Adrenal gland (tissue), 12 donors: Measurements from ENCODE around the gene AQP5. TPM values are rescaled to one million over a fixed set of nuclear protein-coding genes. Genes with fewer than 3 reads are reported as not detected.

Experiments
- DNase-seq, 7 donors: peaks; one replicate each; pipeline ENCODE4 v3.0.0-alpha.2; 2019 to 2020
- H3K27ac ChIP-seq, 5 donors: fragments of 200-600 bp; sonication (generic) in 4 of 5; 1 replicate in 3 of 5; 2 replicates in 2 of 5; pipeline versions ENCODE4 v1.5.1 to v1.8.0; 2016 to 2020; ENCODE audit warnings: mild to moderate bottlenecking in 1 of 5
- H3K27me3 ChIP-seq: fragments of 200-600 bp; 2 replicates; pipeline ENCODE4 v1.8.0; 2021
- H3K36me3 ChIP-seq, 2 donors: fragments of 200-600 bp; replicated peaks in 1 of 2; 1 replicate in 1 of 2; 2 replicates in 1 of 2; pipeline versions ENCODE4 v1.5.1 to v1.8.0; 2018 to 2022
- H3K4me1 ChIP-seq, 2 donors: fragments of 200-600 bp; replicated peaks in 1 of 2; 1 replicate in 1 of 2; 2 replicates in 1 of 2; pipeline versions ENCODE4 v1.5.1 to v1.8.0; 2018 to 2021
- H3K4me3 ChIP-seq, 4 donors: fragments of 200-600 bp; sonication (generic) in 3 of 4; one replicate each; pipeline ENCODE4 v1.5.1; 2016 to 2018
- H3K9me3 ChIP-seq, 3 donors: fragments of 200-600 bp; sonication (generic) in 1 of 3; replicated peaks in 1 of 3; 1 replicate in 2 of 3; 2 replicates in 1 of 3; pipeline versions ENCODE4 v1.5.1 to v1.8.0; 2016 to 2021
- CTCF ChIP-seq, 6 experiments: fragments of 450-650 bp in 4 of 6; fragments of 200-600 bp in 2 of 6; sonication (generic) in 1 of 6; IDR thresholded peaks; 1 replicate in 5 of 6; 2 replicates in 1 of 6; pipeline versions ENCODE4 v1.5.1 to v1.8.0; 2016 to 2021; ENCODE audit warnings: antibody characterized with exemption in 6 of 6, mild to moderate bottlenecking in 2 of 6, moderate library complexity in 1 of 6
- POLR2A ChIP-seq, 2 donors: fragments of 450-650 bp; IDR thresholded peaks; one replicate each; pipeline ENCODE4 v1.6.1; 2017; ENCODE audit warnings: antibody characterized with exemption in 2 of 2, mild to moderate bottlenecking in 2 of 2, moderate library complexity in 1 of 2
- WGBS, 4 donors: extraction: QIAGEN DNeasy Blood & Tissue Kit in 2 of 4; methylation state at CpG; one replicate each; pipeline versions ENCODE4 v1.1.5 to v1.1.7; 2013 to 2017; 5-methylcytosine and 5-hydroxymethylcytosine counted together
- intact Hi-C, 2 donors: fragments of 100-400 bp; cut with DNase I; formaldehyde crosslinking; loops; one replicate each; pipeline versions ENCODE4 v1.14.1 to v1.15.0; 2022 to 2023
- polyA plus RNA-seq, 3 donors: library from polyadenylated mRNA; stranded (reverse); fragments of 200-250 nt in 2 of 3; fragments of 350-450 nt in 1 of 3; fragmentation: Illumina TruSeq in 1 of 3; extraction: RNeasy Lipid Tissue Mini Kit (QIAGEN cat#74804) in 1 of 3; gene quantifications; one replicate each; pipeline ENCODE4 v1.2.3, GENCODE V29; 2013 to 2014
- total RNA-seq, 9 donors: library from RNA; depleted of rRNA in 4 of 9; stranded (reverse); fragments of >200 nt in 4 of 9; fragments of 120-200 nt in 1 of 9; fragmentation: NEBNext Ultra II Directional in 1 of 9; extraction: Animal tissue kit (Norgen Biotek cat#: 25700) in 1 of 9; gene quantifications; one replicate each; pipeline versions ENCODE4 v1.1.0 to v1.2.4, GENCODE V29; 2013 to 2023
- donor health status: healthy with polysubstance abuse.
- donor health status: Bipolar disorder and iron deficiency.
- donor health status: DM: yes; HTN: yes; CAD: no.
- donor health status: DM: no; HTN: no; CAD: no.
- donor health status: DM: no; HTN: no; CAD: no.
- donor health status: DM: yes; HTN: yes; CAD: no.

Gene AQP5
- total and polyA plus RNA-seq, 12 donors: 0.22 to 2.6 (median 0.84) TPM; not detected in 1

GRCh38 chr12:49929581-49929980 is 32.1 kb upstream of the AQP5 start:
- Histone ChIP-seq H3K27me3 (no peaks in the 10 kb centered on the region), H3K9me3 (no peaks in the 10 kb centered on the region), H3K4me3 (no peak overlapping the region), H3K4me1 (no peaks in the 10 kb centered on the region), H3K27ac (no peak overlapping the region), H3K36me3 (no peaks in the 10 kb centered on the region)
- intact Hi-C loops: no loop called here
- TF ChIP-seq CTCF (IDR thresholded peaks at IDR 0.05) (no peak), POLR2A (IDR thresholded peaks at IDR 0.05) (no peak)
- WGBS, 4 donors: 89 to 95% (median 92%) methylated on average over 4 to 7 of the region's 7 CpGs
- DNase-seq: no peak

- 51 to 67% (median 64%) methylated on average over 3 of the region's 3 CpGs for WGBS, 4 donors
- no peaks in the 10 kb centered on the region for H3K27me3 ChIP-seq
- TF ChIP-seq POLR2A (IDR thresholded peaks at IDR 0.05) (no peak), CTCF (IDR thresholded peaks at IDR 0.05) (peak in 2 of 6 experiments; percentile 24 to 25)
- intact Hi-C loops: no loop called here
- H3K4me3 ChIP-seq: no peak overlapping the region
- H3K27ac ChIP-seq: no peak overlapping the region
- H3K36me3 ChIP-seq: no peaks in the 10 kb centered on the region
- peak in 1 of 7 donors; percentile 35 for DNase-seq
- no peaks in the 10 kb centered on the region for H3K4me1 ChIP-seq
- no peaks in the 10 kb centered on the region for H3K9me3 ChIP-seq
Measured at GRCh38 chr12:49930515-49931288, 31.0 kb upstream of the AQP5 start.

- no peak overlapping the region for H3K27ac ChIP-seq
Measured at GRCh38 chr12:49932023-49932422, 29.6 kb upstream of the AQP5 start.

More at GRCh38 chr12:49932023-49932422, 29.6 kb upstream of the AQP5 start:
- WGBS, 4 donors: 67 to 77% (median 75%) methylated on average over 7 of the region's 7 CpGs
- no peak for TF ChIP-seq POLR2A (IDR thresholded peaks at IDR 0.05)
- no peak for TF ChIP-seq CTCF (IDR thresholded peaks at IDR 0.05)
- no peaks in the 10 kb centered on the region for H3K27me3 ChIP-seq
- no peaks in the 10 kb centered on the region for H3K4me1 ChIP-seq
- H3K4me3 ChIP-seq: no peak overlapping the region
- intact Hi-C loops: no loop called here
- no peaks in the 10 kb centered on the region for H3K36me3 ChIP-seq
- H3K9me3 ChIP-seq: no peaks in the 10 kb centered on the region
- DNase-seq: no peak
